Neural progenitor cell (in vitro differentiated cells): Measurements from ENCODE around the gene APLF. TPM values are rescaled to one million over a fixed set of nuclear protein-coding genes. Genes with fewer than 3 reads are reported as not detected.

Experiments
- DNase-seq: peaks from one replicate; pipeline ENCODE4 v3.0.0-alpha.2; 2016; ENCODE audit warnings: low spot score
- H2AFZ ChIP-seq: fragments of 200-600 bp; sonication (generic); replicated peaks from 2 replicates; pipeline ENCODE4 v1.6.1; 2016; ENCODE audit warnings: antibody characterized with exemption
- H3F3A ChIP-seq: fragments of 200-600 bp; sonication (generic); 2 replicates; pipeline ENCODE4 v1.6.1; 2016; ENCODE audit warnings: antibody characterized with exemption, low read depth
- H3K27ac ChIP-seq: fragments of 200-600 bp; sonication (generic); 2 replicates; pipeline ENCODE4 v1.5.1; 2016; ENCODE audit warnings: mild to moderate bottlenecking
- H3K27me3 ChIP-seq: fragments of 200-600 bp; sonication (generic); 2 replicates; pipeline ENCODE4 v1.6.1; 2016; ENCODE audit warnings: mild to moderate bottlenecking, moderate library complexity
- H3K36me3 ChIP-seq: fragments of 200-600 bp; sonication (generic); 2 replicates; pipeline ENCODE4 v1.5.1; 2016
- H3K4me1 ChIP-seq: fragments of 200-600 bp; sonication (generic); 2 replicates; pipeline ENCODE4 v1.6.1; 2016; ENCODE audit warnings: mixed run types
- H3K4me2 ChIP-seq: fragments of 200-600 bp; sonication (generic); 2 replicates; pipeline ENCODE4 v1.6.1; 2016
- H3K4me3 ChIP-seq: fragments of 200-600 bp; sonication (generic); 2 replicates; pipeline ENCODE4 v1.5.1; 2016
- H3K79me2 ChIP-seq: fragments of 200-600 bp; sonication (generic); 2 replicates; pipeline ENCODE4 v1.6.1; 2016; ENCODE audit warnings: low read depth
- H3K9ac ChIP-seq: fragments of 200-600 bp; sonication (generic); 2 replicates; pipeline ENCODE4 v1.6.1; 2016
- H3K9me3 ChIP-seq: fragments of 200-600 bp; sonication (generic); 2 replicates; pipeline ENCODE4 v1.5.1; 2016; ENCODE audit warnings: low read depth
- H4K20me1 ChIP-seq: fragments of 200-600 bp; sonication (generic); 2 replicates; pipeline ENCODE4 v1.6.1; 2016; ENCODE audit warnings: low read depth
- H3K27ac Mint-ChIP-seq: 3 replicates; pipeline ENCODE4 v1.8.0; 2021; ENCODE audit warnings: mixed read lengths
- H3K27me3 Mint-ChIP-seq: 2 replicates; pipeline ENCODE4 v1.8.0; 2022; ENCODE audit warnings: low read depth, mild to moderate bottlenecking, inconsistent platforms, moderate library complexity, mixed read lengths; ENCODE audit not compliant: insufficient read depth
- H3K36me3 Mint-ChIP-seq: 3 replicates; pipeline ENCODE4 v1.8.0; 2021; ENCODE audit warnings: mixed read lengths
- H3K4me1 Mint-ChIP-seq: 3 replicates; pipeline ENCODE4 v1.8.0; 2021; ENCODE audit warnings: mixed read lengths
- H3K4me3 Mint-ChIP-seq: 3 replicates; pipeline ENCODE4 v1.8.0; 2021; ENCODE audit warnings: mild to moderate bottlenecking, moderate library complexity, mixed read lengths
- H3K9me3 Mint-ChIP-seq: 3 replicates; pipeline ENCODE4 v1.8.0; 2020; ENCODE audit warnings: mixed read lengths
- EZH2 ChIP-seq: fragments of 200-600 bp; sonication (generic); IDR thresholded peaks from 2 replicates; pipeline ENCODE4 v1.6.1; 2017; ENCODE audit warnings: antibody characterized with exemption, mild to moderate bottlenecking, moderate library complexity
- EZH2phosphoT487 ChIP-seq: fragments of 200-600 bp; sonication (generic); IDR thresholded peaks from 2 replicates; pipeline ENCODE4 v1.6.1; 2017; ENCODE audit warnings: antibody characterized with exemption
- total RNA-seq: library from RNA; depleted of rRNA; stranded (reverse); fragments of >200 nt; gene quantifications from 2 replicates; pipeline ENCODE4 v1.2.3, GENCODE V29; 2015; ENCODE audit warnings: low replicate concordance
- TF ChIP-seq, protein P1 (sequence below): fragments of 200-600 bp; sonication (generic); IDR thresholded peaks from 2 replicates; pipeline ENCODE4 v1.5.1; 2017; ENCODE audit warnings: antibody characterized with exemption, mild to moderate bottlenecking

The APLF gene
- total RNA-seq, 1 donor from 2014 or later = 16.9 TPM

DNA sequence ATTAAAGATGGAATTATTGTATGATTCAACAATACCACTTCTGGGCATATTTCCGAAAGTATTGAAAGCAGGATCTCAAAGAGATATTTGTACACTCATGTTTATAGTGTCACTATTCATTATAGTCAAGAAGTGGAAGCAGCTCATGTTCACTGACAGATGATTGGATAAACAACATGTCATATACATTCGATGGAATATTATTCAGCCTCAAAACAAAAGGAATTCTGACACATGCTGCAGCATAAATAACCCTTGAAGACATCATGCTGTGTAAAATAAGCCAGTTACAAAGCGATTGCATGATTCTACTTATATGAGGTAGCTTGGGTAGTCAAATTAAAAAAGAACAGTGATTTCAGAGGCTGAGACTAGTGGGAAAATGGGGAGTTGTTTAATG lies 136.7 kb downstream of the APLF start:
- no peak overlapping the region for H3K9ac ChIP-seq
- H3K9me3 ChIP-seq = peaks cover 14% of the 10 kb centered on the region
- H3K4me1 Mint-ChIP-seq = no peaks in the 10 kb centered on the region
- H3K27ac ChIP-seq = no peak overlapping the region
- no peaks in the 10 kb centered on the region for H4K20me1 ChIP-seq
- no peaks in the 10 kb centered on the region for H3F3A ChIP-seq
- no peak overlapping the region for H3K4me3 Mint-ChIP-seq
- no peak overlapping the region for H3K4me2 ChIP-seq
- H3K4me1 ChIP-seq = no peaks in the 10 kb centered on the region
- H3K9me3 Mint-ChIP-seq = peaks cover 40% of the 10 kb centered on the region
- DNase-seq = no peak
- TF ChIP-seq EZH2phosphoT487 (no peak), EZH2 (no peak)
- no peaks in the 10 kb centered on the region for H3K27me3 ChIP-seq
- no peak overlapping the region for H3K27ac Mint-ChIP-seq
- H3K36me3 ChIP-seq = no peaks in the 10 kb centered on the region
- no peaks in the 10 kb centered on the region for H3K36me3 Mint-ChIP-seq
- H2AFZ ChIP-seq = no peak overlapping the region
- no peaks in the 10 kb centered on the region for H3K27me3 Mint-ChIP-seq
- no peaks in the 10 kb centered on the region for H3K79me2 ChIP-seq
- H3K4me3 ChIP-seq = no peak overlapping the region

GRCh38 chr2:68605939-68606338 lies 138.6 kb downstream of the APLF start:
- Histone ChIP-seq H3K4me3 (no peak overlapping the region), H3K36me3 (no peaks in the 10 kb centered on the region), H3K79me2 (no peaks in the 10 kb centered on the region), H3K9ac (no peak overlapping the region), H3K27me3 (no peaks in the 10 kb centered on the region), H2AFZ (no peak overlapping the region), H3K9me3 (peaks cover 11% of the 10 kb centered on the region), H3K4me1 (no peaks in the 10 kb centered on the region), H3K4me2 (no peak overlapping the region), H3F3A (no peaks in the 10 kb centered on the region), H4K20me1 (no peaks in the 10 kb centered on the region), H3K27ac (no peak overlapping the region)
- no peak overlapping the region for H3K27ac Mint-ChIP-seq
- H3K4me3 Mint-ChIP-seq = no peak overlapping the region
- no peaks in the 10 kb centered on the region for H3K36me3 Mint-ChIP-seq
- H3K27me3 Mint-ChIP-seq = no peaks in the 10 kb centered on the region
- TF ChIP-seq EZH2 (no peak), EZH2phosphoT487 (no peak)
- TF ChIP-seq, protein P1, sequence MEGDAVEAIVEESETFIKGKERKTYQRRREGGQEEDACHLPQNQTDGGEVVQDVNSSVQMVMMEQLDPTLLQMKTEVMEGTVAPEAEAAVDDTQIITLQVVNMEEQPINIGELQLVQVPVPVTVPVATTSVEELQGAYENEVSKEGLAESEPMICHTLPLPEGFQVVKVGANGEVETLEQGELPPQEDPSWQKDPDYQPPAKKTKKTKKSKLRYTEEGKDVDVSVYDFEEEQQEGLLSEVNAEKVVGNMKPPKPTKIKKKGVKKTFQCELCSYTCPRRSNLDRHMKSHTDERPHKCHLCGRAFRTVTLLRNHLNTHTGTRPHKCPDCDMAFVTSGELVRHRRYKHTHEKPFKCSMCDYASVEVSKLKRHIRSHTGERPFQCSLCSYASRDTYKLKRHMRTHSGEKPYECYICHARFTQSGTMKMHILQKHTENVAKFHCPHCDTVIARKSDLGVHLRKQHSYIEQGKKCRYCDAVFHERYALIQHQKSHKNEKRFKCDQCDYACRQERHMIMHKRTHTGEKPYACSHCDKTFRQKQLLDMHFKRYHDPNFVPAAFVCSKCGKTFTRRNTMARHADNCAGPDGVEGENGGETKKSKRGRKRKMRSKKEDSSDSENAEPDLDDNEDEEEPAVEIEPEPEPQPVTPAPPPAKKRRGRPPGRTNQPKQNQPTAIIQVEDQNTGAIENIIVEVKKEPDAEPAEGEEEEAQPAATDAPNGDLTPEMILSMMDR = no peak
- DNase-seq = no peak
- no peaks in the 10 kb centered on the region for H3K4me1 Mint-ChIP-seq
- peaks cover 39% of the 10 kb centered on the region for H3K9me3 Mint-ChIP-seq

- Histone ChIP-seq H3K4me1 (no peaks in the 10 kb centered on the region), H3K27ac (no peak overlapping the region), H3K4me2 (no peak overlapping the region), H3K9me3 (peaks cover 11% of the 10 kb centered on the region), H3K36me3 (no peaks in the 10 kb centered on the region), H3K9ac (no peak overlapping the region), H3K4me3 (no peak overlapping the region), H3F3A (no peaks in the 10 kb centered on the region), H3K79me2 (no peaks in the 10 kb centered on the region), H3K27me3 (no peaks in the 10 kb centered on the region), H4K20me1 (no peaks in the 10 kb centered on the region), H2AFZ (no peak overlapping the region)
- Mint-ChIP-seq H3K9me3 (peaks cover 33% of the 10 kb centered on the region), H3K36me3 (no peaks in the 10 kb centered on the region), H3K27me3 (no peaks in the 10 kb centered on the region), H3K27ac (no peak overlapping the region), H3K4me3 (no peak overlapping the region), H3K4me1 (no peaks in the 10 kb centered on the region)
- TF ChIP-seq EZH2phosphoT487 (no peak), EZH2 (no peak)
- TF ChIP-seq, protein P1 = no peak
- DNase-seq = no peak
Measured at GRCh38 chr2:68606759-68607158, 139.4 kb downstream of the APLF start.

DNA sequence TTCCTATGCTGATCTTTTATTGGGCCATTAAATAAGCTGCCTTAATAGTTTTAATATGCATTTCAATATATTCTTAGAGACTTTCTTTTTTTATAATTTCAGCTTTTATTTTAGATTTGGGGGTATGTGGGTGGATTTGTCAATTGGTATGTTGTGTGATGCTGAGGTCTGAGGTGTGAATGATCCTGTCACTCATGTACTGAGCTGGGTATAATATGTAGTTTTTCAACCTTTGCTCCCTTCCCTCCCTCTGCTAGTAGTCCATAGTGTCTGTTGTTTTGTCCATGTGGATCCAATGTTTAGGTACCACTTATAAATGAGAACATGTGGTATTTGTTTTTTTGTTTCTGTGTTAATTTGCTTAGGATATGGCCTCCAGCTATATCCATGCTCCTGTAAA lies 140.5 kb downstream of the APLF start:
- Mint-ChIP-seq H3K27me3 (no peaks in the 10 kb centered on the region), H3K27ac (no peak overlapping the region), H3K9me3 (peaks cover 24% of the 10 kb centered on the region), H3K4me3 (no peak overlapping the region), H3K4me1 (no peaks in the 10 kb centered on the region), H3K36me3 (no peaks in the 10 kb centered on the region)
- peaks cover 3% of the 10 kb centered on the region for H3K9me3 ChIP-seq
- no peak overlapping the region for H3K9ac ChIP-seq
- H3K27me3 ChIP-seq = no peaks in the 10 kb centered on the region
- no peaks in the 10 kb centered on the region for H3F3A ChIP-seq
- no peaks in the 10 kb centered on the region for H3K79me2 ChIP-seq
- no peaks in the 10 kb centered on the region for H3K36me3 ChIP-seq
- H2AFZ ChIP-seq = no peak overlapping the region
- H3K4me2 ChIP-seq = no peak overlapping the region
- TF ChIP-seq, protein P1 = no peak
- TF ChIP-seq EZH2phosphoT487 = no peak
- no peaks in the 10 kb centered on the region for H3K4me1 ChIP-seq
- no peak overlapping the region for H3K27ac ChIP-seq
- no peaks in the 10 kb centered on the region for H4K20me1 ChIP-seq
- no peak overlapping the region for H3K4me3 ChIP-seq
- no peak for DNase-seq
